HG03135 (cell line): ENCODE data around the gene AFMID.
"Not testable (repeated sequence)": the region's sequence is repeated elsewhere in the genome, so short reads cannot be mapped to it uniquely, and the experiment has no call there.

Experiments
- ATAC-seq: cut with Tn5 transposase; IDR thresholded peaks from one replicate; pipeline ENCODE4 v1.9.1; 2021; ENCODE audit warnings: mild to moderate bottlenecking, moderate library complexity; ENCODE audit not compliant: unreplicated experiment

The AFMID gene

GRCh38 chr17:78252701-78253635 lies 65.8 kb downstream of the AFMID start:
- ATAC-seq = no peak

- not testable (repeated sequence) for ATAC-seq
Measured at GRCh38 chr17:78253636-78253945, 66.4 kb downstream of the AFMID start.

- no peak for ATAC-seq
Measured at GRCh38 chr17:78253946-78254672, 66.9 kb downstream of the AFMID start.

GRCh38 chr17:78255029-78255656 lies 68.0 kb downstream of the AFMID start:
- ATAC-seq = no peak

GRCh38 chr17:78255953-78256706 lies 69.0 kb downstream of the AFMID start:
- ATAC-seq = no peak

GRCh38 chr17:78256707-78257591 lies 69.8 kb downstream of the AFMID start:
- no peak for ATAC-seq
